Hematopoietic multipotent progenitor cell treated with erythropoietin and hydrocortisone succinate and interleukin-3 and kit ligand, for 8 days (in vitro differentiated cells): ENCODE measurements around the gene CDH6.

Experiments used
- DNase-seq: peaks from one replicate; pipeline ENCODE4 v3.0.0-alpha.2; 2015

The CDH6 gene

DNA sequence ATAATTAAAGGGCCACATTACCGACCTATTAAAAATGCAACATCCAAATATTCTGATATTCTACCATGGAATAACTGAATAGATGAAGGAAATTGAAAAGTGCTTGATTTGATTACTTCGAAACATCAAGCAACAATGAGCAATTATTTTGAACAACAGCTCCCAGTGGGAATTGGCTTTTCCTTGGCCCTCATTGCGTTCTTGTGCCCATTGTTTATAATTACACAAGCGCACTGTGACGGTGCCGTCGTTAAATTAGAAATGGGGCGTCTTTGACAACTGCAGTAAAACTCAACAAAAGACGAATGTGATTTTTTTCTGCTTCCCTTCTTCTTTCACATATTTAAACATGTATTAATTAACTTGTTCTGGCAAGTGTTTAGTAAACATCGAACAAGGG is 61.6 kb downstream of the CDH6 start:
- DNase-seq = no peak

DNA sequence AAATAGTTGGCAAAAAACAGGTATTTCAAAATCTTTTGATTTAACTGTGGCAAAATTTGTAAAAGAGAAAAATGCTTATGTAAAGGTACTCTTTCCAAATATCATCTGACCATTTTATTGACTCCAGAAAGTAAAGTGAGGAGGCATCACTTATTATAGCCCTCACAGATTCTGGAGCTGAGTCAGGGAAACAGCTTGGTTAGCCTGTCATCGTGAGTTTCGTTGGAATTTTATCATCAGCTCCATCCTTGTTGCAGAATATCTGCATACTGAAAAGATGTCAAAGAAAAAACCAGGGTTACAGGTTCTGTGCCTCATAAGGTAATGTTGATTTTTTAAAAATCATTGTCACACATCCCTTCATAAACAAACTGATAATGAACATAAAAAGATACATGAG is 74.8 kb downstream of the CDH6 start:
- DNase-seq = no peak

DNA sequence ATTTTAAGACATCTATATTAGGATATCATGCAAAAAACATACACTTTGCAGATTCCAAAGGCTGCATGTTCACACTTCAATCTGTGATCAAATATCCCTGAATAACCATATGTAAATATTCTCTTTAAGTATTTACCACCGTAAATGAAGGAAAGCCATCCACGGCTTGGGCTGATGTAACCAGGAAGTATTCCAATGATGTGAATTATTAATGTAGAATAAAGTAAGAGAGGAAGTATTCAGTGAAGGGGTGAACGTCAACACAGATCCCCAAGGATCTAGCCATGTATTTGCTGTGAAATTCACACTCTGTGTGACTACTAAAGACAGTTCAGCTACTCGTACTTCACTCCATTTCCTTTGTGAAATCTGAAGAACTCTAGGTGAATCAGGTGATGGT is 75.2 kb downstream of the CDH6 start:
- no peak for DNase-seq

DNA sequence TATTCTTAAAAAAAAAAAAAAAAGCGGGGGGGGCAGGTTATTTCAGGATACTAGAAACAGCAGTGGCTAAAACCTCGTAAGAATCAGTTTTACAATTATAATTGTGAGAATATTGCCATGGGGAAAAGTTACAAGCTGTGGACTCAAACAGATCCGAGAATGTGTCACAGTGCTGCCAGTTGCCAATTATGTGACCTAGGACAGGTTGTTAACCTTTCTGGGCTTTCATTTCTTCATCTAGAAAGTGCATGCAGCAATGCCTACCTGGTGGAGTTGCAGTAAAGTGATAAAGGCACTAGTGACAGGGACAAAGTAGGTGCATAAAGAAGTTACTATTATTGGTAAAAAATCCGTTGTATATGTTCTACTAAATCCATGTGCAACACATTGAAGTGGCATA is 75.8 kb downstream of the CDH6 start:
- no peak for DNase-seq

DNA sequence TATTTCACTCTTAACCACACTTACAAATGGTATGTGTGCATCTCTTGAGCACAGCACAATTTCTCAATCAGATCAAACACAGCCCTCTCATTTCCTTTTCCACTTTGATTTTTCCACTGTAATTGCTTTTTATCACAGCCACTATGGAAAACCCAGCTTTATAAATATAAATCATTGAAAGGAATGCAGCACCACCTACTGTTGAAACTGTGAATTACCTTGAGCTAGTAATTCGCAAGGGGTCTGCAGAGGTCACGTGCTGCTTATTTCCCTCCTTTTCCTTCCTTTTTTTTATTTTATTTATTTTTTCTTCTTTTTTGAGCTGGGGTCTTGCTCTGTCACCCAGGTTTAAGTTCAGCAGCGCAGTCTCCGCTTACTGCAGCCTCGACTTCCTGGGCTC is 76.9 kb downstream of the CDH6 start:
- DNase-seq = peak; percentile 30

GRCh38 chr5:31271567-31271966 is 78.1 kb downstream of the CDH6 start:
- no peak for DNase-seq

DNA sequence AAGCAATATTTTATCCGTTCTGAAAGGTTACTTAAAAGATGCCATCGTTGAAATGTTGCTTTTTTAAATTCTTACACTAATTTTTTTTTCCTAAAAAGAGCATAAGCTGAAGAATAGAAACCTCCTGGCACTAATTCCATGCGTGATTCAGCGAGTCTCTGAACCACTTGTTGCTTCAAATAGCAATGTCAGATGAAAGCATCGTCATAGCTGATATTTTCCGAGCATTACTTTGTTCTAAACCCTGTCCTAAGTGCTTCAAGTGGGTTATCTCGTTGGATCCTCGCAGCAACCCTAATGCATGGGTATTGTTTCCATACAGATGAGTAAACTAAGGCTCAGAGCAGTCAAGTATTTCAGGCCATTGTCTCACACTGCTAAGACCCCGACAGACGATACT is 79.7 kb downstream of the CDH6 start:
- DNase-seq = no peak

DNA sequence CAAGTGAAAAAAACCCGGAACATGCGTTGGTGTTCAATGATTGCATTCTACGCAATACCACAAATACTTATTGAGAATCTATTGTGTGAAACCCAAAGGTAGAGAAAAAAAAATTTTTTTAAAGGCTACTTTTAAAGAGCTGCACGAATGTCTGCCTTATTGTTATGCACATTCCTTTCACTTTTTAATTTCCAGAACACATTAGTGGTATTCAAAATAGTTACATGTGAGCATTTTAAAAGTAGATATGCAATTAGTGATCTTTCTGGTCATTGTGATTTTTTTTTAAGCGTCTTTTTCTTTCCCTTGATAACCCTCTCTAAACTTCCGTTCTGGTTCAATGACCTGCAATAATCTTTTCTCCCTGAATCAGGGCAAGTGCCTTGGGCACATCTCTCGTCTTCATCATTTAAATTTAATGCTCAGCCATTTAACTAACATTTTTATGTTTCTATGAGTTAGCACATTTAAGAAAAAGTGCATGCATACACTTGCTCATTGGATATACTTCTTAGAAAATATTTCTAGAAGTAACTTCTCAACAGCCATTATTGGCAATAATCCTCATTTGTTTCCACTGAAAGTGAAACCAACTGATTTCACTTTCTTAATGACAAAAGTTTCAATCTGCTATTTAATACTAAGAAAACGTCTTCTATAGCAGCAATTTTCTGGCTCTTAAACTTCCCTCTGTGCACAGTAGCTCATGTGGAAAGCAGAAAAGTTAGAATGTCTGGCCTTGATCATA is 80.3 kb downstream of the CDH6 start:
- no peak for DNase-seq

DNA sequence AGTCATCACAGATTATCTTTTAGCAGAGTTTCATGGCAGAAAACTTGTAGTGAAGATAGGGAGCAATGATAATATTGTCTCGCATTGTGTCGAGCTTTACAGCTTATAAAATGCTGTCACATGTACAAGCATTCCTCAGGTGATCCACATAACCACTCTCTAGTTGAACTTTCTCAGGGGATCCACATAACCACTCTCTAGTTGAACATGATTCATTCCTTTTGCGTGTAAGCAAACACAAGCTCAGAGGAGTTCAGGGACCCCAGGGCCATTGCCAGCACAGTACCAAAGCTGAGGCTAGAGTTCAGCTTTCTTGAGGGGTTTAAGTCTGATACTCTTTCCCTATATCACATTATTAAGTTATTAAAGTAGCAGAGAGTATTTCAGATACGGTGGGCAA is 86.7 kb downstream of the CDH6 start:
- no peak for DNase-seq

DNA sequence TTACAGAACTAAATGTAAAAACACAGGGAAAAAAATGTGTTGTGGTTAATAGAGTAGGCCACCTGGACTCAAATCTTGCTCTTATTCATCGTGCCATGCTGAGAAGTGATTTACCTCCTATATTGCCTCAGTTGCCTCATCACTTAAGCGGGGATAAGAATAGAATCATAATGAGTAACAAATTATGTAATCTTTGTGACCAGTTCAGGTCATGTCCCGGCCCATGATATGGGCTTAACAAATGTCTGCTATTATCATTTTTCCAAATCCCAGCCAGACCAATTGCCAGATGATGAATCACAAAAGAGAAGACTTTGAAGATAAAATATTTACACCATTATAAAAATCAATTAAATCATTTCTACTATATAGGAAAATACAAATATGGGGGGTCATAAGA is 89.8 kb downstream of the CDH6 start:
- DNase-seq = no peak

- DNase-seq = no peak
These were observed 91.5 kb downstream of the CDH6 start for GRCh38 chr5:31285025-31285424.

- no peak for DNase-seq
These were observed 94.5 kb downstream of the CDH6 start for GRCh38 chr5:31287985-31288384.

- no peak for DNase-seq
These were observed 95.9 kb downstream of the CDH6 start for GRCh38 chr5:31289429-31289828.

GRCh38 chr5:31291323-31291854 is 97.9 kb downstream of the CDH6 start:
- DNase-seq = no peak

- no peak for DNase-seq
These were observed 107.0 kb downstream of the CDH6 start for GRCh38 chr5:31300501-31300900.

- DNase-seq = no peak
These were observed 108.3 kb downstream of the CDH6 start for GRCh38 chr5:31301833-31302232.

GRCh38 chr5:31303688-31304087 is 110.2 kb downstream of the CDH6 start:
- no peak for DNase-seq

DNA sequence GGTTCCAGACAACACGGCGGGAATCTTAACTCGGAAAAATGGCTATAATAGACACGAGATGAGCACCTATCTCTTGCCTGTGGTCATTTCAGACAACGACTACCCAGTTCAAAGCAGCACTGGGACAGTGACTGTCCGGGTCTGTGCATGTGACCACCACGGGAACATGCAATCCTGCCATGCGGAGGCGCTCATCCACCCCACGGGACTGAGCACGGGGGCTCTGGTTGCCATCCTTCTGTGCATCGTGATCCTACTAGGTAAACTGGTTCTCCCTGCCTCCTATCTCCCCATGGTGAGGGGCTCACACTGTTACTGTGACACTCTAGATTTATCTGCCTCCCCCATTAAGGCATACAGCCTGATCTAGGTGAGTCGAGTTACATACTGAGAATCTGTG is 124.2 kb downstream of the CDH6 start:
- DNase-seq = no peak

DNA sequence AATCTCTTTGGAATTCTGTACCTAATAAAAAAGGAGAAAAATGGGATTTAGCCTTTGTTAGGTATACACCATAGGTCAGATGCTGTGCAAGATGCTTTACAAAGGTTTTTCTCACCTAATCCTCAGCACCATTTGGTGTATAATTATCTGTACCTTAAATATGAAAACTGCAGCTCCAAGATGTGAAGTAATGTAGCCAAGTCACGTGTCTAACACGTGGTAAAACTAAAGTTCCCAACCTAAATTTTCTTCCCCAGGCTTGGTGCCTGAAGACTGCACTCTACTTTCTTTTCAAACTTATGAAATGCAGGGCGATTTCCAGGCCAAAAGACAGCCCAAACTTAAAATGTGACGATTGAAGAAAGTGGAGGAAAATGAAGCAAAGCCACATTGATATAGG is 125.8 kb downstream of the CDH6 start:
- DNase-seq = no peak

DNA sequence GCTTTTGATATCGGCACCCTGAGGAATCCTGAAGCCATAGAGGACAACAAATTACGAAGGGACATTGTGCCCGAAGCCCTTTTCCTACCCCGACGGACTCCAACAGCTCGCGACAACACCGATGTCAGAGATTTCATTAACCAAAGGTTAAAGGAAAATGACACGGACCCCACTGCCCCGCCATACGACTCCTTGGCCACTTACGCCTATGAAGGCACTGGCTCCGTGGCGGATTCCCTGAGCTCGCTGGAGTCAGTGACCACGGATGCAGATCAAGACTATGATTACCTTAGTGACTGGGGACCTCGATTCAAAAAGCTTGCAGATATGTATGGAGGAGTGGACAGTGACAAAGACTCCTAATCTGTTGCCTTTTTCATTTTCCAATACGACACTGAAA is 129.5 kb downstream of the CDH6 start:
- no peak for DNase-seq

DNA sequence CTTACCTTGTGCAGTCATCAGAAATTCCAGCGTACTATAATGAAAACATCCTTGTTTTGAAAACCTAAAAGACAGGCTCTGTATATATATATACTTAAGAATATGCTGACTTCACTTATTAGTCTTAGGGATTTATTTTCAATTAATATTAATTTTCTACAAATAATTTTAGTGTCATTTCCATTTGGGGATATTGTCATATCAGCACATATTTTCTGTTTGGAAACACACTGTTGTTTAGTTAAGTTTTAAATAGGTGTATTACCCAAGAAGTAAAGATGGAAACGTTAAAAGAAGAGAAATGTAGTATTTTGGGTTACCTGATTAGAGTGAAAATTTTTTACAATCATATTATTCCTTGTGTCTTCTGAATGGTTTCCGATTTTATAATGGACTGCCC is 131.4 kb downstream of the CDH6 start:
- no peak for DNase-seq

GRCh38 chr5:31328040-31328733 is 134.7 kb downstream of the CDH6 start:
- DNase-seq = no peak

- DNase-seq = no peak
These were observed 136.2 kb downstream of the CDH6 start for GRCh38 chr5:31329715-31330114.

- no peak for DNase-seq
These were observed 138.7 kb downstream of the CDH6 start for GRCh38 chr5:31332160-31332559.

DNA sequence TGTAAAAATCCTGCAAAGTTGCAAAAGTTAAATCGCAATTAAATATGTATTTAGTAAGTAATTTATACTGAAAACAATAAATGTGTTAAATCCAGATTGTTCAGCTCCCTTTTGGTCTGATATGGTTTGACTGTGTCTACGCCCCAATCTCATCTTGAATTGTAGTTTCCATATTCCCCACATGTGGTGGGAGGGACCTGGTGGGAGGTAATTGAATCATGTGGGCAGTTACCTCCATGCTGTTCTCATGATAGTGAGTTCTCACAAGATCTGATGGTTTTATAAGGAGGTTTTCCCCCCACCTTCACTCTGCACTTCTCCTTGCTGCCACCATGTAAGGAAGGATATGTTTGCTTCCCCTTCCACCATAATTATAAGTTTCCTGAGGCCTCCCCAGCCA is 140.0 kb downstream of the CDH6 start:
- DNase-seq = no peak
